NCI-H345 treated with DMSO at 0.1 percent for 48 hours (cell line): ENCODE results near the gene CENPC.

Experiments used
- DNase-seq: peaks from one replicate; lab custom pipeline; 2025; ENCODE audit not compliant: unreplicated experiment; lab: John Stamatoyannopoulos, UW

Gene CENPC, protein sequence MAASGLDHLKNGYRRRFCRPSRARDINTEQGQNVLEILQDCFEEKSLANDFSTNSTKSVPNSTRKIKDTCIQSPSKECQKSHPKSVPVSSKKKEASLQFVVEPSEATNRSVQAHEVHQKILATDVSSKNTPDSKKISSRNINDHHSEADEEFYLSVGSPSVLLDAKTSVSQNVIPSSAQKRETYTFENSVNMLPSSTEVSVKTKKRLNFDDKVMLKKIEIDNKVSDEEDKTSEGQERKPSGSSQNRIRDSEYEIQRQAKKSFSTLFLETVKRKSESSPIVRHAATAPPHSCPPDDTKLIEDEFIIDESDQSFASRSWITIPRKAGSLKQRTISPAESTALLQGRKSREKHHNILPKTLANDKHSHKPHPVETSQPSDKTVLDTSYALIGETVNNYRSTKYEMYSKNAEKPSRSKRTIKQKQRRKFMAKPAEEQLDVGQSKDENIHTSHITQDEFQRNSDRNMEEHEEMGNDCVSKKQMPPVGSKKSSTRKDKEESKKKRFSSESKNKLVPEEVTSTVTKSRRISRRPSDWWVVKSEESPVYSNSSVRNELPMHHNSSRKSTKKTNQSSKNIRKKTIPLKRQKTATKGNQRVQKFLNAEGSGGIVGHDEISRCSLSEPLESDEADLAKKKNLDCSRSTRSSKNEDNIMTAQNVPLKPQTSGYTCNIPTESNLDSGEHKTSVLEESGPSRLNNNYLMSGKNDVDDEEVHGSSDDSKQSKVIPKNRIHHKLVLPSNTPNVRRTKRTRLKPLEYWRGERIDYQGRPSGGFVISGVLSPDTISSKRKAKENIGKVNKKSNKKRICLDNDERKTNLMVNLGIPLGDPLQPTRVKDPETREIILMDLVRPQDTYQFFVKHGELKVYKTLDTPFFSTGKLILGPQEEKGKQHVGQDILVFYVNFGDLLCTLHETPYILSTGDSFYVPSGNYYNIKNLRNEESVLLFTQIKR

DNA sequence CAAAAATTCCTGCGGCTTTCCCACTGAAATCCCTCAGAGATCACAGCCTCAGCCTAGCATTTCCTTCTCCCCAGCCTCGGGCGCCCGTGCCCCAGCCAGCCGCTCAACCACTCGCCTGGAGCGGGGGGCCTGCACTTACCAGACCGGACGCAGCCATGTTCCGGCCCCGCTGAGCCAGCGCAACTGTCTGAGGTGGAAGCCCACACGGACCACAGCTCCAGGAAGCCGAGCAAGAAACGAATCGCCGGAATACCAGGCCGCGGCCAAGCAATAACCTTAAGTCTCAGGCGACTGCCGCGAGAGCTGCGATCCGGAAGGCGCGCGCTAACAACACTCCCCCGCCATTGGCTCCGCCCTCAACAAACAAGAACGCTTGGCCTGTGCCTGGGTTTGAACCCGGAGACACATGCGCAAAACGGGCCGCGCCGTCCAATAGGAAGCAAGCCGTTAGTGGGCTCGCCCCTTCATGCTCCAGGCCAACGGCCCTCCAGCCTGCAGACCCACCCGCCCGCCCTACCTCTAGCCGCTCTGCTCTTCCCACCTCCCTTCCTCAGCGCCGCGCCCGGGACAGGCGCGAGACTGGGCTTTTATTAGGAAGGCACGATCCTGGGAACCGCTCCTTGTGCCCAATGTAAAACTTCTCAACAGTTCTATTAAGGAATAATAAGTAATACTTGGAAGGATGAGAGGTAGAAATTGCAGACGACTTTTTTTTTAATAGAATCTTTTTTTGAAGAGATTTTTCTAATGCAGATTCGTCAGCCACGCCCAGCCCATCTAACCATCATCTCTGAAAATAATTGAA, at the start of gene CENPC:
Gene CENPC, minus strand, starts transcription at position 305 of the 805 bp plus-strand sequence. Its CDS starts 148 bp downstream, at position 157.
- peak; percentile 73 for DNase-seq

DNA sequence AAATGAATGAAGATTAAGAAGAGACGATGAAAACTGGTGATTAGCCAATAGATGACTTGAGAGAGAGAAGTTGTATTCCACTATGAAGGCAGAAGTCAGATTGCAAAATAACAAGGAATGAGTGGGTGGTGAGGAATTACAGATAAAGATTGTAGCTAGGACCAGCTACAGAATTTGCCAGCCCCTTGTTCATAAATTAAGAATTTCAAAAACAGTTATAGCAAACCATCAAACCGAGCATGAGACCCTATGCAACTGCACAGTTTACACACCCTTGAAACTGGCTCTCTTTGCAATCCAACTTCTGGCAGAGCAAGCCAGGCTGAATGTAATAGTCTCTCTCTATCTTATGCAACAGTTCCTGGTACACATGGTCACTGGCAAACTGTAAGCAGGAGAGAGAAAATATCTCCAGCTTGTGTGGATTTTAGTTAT, 48.5 kb upstream of the CENPC start:
- no peak for DNase-seq

DNA sequence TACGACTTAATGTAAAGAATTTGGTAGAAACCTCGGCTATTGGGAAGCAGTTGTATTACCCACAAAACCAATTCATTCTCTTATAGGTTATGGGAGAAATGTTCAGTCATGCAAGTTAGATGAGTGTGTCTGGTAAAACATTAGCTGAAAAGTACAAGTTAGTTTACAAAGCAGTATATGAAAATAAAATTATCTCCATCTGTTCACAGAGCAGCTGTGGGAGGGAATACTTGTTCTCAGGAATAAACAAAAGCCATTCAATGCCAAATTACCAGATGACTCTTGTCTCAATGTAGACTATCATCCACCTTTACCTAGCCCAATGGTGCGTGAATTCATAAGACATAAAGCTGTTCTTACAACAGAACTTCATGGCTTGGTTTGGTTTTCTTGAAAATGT, 41.9 kb upstream of the CENPC start:
- no peak for DNase-seq

DNA sequence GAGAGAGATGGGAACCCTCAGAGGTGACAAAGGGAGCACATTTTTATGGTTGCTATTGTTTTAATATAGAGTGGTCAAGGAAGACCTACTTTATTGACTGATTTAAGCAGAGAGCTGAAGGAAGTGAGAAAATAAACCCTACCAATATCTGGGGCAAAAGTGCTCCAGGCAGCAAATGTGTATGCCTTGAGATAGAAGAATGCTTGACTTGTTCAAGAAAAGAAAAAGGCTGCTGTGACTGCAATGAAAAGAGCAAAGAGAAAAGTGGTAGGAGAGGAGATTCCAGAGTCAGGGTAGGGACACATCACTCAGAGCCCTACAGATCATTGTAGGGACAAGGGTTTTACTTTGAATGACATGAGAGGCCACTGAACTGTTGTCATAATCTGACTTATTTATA, 39.2 kb upstream of the CENPC start:
- DNase-seq: no peak

DNA sequence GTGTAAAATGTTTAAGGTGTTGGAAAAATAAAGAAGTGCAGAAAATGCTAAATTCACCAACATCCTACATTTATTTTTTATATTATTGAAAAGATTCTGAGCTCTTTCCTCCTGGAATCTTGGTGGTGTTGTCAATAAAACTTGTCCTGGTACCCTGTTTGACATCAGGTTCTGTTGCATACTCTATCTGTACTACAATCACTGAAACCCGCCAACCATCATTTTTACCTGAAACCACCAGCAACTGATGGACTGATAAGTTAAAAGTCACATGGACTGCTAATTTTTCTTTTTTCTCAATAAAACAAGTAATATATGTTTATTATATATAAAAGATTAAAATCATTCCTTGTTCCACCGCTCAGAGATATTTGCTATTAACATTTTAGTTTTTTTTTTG, 36.6 kb upstream of the CENPC start:
- no peak for DNase-seq

DNA sequence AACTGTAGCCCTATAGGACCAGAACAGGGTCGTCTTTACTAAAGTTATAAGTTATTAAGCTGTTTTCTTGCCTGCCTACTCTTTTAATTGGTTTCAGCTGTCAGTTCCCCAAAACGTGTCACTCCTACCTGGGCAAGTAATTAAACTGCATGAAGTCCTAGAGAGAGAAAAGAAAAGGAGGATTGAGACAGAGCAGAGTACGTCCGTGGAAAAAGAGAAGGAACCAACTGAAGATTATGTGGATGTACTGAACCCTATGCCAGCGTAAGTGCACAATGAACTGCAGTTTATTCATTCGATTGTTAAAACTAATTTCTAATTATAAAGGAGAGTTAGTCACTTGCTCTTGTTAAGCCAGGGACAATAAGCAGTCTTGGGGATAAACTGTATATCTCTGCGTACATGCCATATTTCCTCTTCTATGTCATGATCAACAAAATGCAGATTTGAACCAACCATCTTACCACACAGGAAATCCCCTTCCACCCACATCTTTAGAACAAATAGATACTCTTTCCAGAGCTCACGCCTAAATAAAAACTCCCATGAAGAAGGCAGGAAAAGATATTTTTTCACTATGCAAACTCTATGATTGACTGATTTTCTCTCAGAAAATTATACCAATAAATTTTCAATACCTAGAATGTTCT, 36.0 kb upstream of the CENPC start:
- no peak for DNase-seq

DNA sequence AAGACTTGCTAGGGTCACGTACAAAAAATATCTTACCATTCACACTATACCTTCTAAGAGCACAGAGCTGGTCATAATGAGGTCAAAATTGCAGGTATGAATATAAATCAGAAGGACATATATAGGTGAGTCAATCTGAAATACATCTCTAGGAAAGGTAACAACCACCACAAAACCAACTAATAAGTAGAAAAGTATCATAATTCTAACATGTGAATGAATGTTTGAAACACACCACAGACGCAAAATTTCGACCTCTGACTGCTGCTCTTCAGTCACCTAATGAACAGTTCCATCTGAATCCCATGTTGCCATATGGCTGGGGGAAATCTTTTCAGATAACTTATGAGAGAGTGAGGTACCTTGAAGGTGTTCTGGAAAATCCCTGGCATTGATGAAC, 35.3 kb upstream of the CENPC start:
- DNase-seq: no peak

DNA sequence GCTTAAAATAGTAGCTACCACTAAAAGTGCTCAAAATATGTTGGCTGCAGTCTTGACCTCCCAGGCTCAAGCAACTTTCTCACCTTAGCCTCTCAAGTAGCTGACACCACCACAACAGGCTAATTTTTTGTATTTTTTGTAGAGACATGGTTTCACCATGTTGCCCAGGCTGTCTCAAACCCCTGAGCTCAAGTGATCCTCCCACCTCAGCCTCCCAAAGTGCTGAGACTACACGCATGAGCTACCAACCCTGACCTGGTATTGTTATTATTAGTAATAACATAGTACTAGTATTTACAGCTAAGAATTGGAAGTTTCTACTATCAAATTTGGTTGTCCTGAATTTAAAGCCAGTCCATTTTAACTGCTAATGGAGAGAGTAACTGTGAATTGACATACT, 31.2 kb upstream of the CENPC start:
- no peak for DNase-seq

DNA sequence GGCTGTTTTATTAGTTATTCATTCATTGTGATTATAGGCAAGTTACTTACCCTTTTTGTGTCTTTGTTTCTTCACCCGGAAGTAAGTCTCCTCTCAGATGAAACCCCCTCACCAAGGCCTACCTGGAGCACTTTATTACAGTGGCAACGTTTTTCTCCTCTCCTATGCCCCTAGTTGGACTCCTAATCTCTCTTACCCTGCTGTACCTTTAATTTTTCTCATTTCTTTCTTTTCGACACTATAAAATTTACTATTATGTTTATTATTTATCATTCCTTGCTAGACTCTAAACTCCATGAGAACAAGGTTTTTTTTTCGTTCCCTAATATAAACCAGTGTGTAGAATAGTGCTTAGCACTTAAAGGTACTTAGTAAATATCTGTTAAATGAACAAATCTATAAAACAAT, 30.8 kb upstream of the CENPC start:
- DNase-seq: no peak

DNA sequence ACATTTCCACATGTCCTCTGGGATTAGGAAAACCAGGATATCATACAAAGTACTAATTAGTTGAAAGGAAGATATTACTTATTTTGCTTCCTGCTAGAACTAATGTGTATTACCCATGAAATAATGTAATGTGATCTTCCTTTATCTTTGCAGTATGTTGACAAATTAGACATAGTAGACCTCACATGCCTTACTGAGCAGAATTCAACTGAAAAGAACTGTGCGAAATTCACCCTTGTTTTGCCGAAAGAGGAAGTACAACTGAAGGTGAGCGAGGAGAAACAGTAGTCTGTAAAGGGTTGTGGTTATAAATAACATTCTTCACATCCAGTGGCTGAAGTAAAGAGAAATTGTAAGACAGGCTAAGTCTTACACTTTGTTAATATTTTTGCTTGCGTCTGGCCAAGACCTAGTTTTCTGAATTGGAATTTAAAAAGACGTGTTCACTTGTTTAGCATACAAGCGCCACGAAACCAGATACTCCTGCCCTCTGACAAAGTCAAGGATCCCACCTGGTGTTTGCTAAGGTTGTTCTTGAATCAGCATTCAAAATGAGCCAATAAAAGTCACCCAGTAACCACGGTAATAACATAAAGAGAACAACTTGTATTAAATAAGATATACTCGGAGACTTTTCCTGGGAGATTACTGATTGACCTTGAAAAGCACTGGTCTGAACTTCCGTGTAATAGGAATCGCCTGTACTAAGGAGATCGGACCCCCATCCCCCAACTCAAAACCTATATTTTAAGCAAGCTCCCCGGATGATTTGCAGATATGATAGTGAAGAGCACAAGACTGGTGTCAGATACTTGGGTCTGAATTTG, 30.1 kb upstream of the CENPC start:
- DNase-seq: no peak

DNA sequence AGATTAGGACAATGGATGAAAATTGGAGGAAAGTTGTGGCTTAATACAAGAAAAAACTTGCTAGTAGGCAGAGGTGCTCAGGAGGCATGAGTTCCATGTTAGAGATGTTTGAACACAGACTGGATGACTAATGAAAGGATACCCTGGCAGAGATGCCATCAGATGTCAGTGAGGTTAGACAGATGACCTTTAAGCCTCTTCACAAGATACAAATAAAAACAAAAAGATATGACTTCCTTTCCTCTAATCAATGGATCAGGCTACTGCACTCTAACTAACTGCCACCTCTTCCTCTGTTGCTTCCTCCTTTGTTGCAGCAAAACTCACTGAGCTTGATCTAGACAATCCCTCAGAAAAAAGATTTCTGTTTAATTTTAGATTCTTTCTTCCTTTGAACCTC, 27.9 kb upstream of the CENPC start:
- DNase-seq: no peak

DNA sequence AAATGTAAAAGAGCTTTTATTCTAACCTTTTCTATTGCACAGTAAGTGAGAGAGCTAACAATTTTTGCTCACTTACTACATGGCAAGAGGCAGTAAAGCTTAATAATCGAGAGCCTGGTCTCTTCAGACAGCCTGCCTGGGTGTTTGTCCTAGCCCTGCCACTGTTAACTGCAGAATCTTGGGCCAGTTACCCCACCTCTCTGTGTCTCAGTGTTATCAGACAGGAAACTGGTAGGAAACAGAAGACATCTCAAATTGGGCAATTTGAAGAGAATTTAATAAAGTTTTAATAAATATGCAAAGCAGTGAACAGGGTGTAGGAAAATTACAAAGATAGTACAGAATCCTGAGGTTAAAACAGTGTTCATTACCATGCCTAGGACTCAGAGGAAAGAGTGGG, 26.7 kb upstream of the CENPC start:
- no peak for DNase-seq

DNA sequence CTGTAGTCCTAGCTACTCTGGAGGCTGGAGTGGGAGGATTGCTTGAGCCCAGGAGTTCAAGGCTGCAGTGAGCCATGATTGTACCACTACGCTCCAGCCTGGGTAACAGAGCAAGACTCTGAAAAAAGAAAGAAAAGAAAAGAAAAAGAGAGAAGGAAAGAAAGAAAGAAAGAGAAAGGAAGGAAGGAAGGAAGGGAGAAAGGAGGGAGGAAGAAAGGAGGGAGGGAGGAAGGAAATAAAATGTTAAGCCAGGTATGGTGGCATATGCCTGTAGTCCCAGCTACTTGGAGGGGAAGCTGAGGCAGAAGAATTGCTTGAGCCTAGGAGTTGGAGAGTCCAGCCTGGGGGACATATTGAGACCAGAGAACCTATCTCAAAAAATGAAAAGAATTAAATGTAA, 25.2 kb upstream of the CENPC start:
- no peak for DNase-seq

DNA sequence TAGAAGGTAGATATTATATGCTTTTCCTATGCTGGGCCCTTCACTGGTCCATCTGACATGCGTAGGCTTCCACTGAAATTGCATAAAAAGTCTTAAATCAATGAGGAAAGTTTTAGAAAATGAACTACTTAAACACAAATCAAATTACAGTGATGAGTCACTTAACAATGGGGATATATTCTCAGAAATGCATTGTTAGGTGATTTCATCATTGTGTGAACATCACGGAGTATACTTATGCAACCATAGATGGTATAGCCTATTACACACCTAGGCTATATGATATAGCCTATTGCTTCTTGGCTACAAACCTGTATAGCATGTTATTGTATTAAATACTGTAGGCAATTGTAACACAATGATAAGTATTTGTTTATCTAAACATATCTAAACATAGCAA, 23.5 kb upstream of the CENPC start:
- no peak for DNase-seq

DNA sequence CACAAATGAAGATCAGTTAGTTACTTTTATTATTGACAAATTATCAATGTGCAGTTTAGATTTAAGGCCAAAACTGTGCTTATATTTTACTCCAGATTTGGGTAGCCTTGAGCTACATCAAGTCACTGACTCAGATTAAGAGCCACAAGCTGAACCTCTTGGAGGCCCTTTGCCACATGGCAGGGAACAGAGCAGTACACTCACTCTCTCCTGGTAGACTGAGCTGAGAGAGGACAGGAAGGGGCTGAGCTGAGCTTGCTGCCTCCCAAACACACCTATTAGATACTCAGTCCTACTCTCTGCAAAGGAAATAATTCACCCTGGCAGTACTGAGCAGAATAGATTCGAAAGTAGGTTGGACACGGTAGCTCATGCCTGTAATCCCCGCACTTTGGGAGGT, 21.0 kb upstream of the CENPC start:
- no peak for DNase-seq

DNA sequence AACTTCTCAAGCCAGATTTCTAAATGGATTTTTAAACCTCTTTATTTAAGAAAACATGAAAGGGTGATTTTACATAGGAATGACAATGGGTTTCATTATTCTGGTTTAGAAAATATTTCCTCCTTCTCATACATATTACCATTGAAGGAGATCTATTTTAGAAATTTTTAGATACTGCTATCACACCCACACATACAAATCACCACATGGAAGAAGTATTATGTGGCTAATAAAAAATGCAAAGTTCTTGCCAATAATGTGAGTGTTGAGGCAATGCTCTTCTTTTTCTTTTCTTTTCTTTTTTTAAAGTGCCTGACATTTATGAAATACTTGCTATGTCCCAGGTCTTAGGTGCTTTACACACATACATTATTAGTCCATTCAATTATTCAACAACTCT, 20.0 kb upstream of the CENPC start:
- DNase-seq: no peak

DNA sequence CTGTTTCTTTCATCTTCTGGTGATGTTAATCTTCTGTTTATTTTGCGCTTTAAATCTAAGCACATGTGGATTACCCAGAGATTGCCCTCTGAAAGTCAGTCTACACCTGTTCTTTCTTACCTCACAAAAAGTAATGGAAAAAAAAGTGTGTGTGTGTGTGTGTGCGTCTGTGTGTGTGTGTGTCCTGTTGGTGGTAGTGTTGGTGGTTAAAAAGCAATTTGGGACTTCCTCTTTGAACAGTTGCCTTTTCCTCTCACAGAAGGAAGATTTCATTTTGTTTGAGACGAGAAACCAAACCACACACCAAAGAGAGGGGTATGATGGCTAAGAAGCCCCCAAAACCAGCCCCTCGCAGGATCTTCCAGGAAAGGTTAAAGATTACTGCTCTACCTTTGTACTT, 13.2 kb upstream of the CENPC start, which contains the start of gene STAP1:
Gene STAP1, plus strand, starts transcription at position 235 of the 400 bp plus-strand sequence. Its CDS starts 83 bp downstream, at position 318.
- no peak for DNase-seq

DNA sequence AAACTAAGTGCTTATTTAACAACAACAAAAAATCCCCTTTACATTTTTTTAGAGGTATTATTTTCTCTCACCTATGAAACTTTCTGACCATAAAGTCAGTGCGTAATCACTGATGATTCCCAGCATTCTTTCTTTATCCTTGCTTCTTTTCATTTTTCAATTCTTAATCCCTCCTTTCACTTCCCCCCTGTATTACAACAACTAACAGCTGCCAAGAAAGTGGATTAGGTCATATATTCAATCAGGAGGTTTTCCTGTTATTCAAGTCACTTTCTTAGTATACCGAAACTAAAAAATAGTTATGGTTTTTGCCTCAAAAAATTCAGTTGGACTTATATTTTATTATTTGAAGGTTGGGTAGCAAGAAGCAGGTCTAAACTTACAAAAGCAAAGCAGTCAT, 11.1 kb upstream of the CENPC start:
- DNase-seq: no peak

DNA sequence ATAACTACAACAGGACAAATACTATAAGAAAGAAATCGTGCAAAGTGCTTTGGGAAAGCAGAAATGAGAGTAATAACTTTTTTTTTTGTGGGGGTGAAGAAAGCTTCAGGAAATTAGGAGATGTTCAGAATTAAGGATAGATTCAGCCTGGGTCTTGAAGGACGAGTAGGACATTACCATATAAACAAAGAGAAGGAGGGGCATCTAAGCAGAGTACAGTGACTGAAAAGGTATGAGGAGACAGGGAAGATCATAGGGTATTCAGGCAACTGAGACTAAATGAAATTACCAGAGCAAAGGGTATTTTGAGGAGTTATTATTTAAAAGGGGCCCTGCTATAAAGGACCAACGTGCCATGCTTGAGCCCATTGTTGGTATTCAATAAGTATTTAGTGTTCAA, 10.1 kb upstream of the CENPC start:
- DNase-seq: no peak

DNA sequence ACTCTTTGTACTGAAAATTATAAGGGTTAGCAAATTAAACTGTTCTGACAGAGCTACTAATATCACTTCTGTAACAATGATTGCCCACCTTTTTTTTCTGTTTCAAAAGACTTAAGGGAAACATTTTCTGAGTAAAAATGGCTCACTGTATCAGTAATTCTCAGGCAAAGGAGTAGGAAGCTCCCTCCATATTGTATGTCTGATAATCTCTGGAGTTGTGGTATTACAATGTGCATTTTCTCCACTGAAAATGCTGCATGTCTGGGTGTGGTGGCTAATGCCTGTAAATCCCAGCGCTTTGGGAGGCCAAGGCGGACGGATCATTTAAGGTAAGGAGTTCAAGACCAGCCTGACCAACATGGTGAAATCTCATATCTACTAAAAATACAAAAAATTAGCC, 8.8 kb upstream of the CENPC start:
- DNase-seq: no peak
